ENCODE measurements around the gene ERMP1.

DNA sequence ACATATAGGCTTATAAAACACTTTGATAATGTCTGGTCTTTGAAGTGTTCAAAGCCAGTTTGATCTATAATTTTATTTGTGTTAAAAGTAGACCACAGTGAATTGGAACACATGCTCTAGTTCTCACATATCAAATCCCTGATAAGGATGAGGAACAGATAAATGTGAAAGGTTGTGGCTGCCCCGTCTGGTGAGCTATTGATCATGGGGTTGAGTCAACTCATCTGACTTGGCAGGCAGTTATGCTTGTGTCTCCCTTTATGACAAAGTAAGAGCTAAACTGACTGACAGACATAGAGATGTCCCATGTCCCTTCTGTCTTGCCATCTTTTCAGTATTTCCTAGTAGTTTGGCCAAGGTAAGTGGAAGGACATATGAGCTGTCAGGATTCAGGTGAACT, 2.9 kb upstream of the ERMP1 start:
- TF ChIP-seq, protein P1, sequence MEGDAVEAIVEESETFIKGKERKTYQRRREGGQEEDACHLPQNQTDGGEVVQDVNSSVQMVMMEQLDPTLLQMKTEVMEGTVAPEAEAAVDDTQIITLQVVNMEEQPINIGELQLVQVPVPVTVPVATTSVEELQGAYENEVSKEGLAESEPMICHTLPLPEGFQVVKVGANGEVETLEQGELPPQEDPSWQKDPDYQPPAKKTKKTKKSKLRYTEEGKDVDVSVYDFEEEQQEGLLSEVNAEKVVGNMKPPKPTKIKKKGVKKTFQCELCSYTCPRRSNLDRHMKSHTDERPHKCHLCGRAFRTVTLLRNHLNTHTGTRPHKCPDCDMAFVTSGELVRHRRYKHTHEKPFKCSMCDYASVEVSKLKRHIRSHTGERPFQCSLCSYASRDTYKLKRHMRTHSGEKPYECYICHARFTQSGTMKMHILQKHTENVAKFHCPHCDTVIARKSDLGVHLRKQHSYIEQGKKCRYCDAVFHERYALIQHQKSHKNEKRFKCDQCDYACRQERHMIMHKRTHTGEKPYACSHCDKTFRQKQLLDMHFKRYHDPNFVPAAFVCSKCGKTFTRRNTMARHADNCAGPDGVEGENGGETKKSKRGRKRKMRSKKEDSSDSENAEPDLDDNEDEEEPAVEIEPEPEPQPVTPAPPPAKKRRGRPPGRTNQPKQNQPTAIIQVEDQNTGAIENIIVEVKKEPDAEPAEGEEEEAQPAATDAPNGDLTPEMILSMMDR (IDR thresholded peaks at IDR 0.05) = no peak
- no peak for TF ChIP-seq POLR2AphosphoS5 (IDR thresholded peaks at IDR 0.05; ENCODE audit: low read depth, low read length)
- TF ChIP-seq TAF1 (IDR thresholded peaks at IDR 0.05; ENCODE audit: borderline replicate concordance, low read depth, low read length) = no peak
